ENCODE data around the gene MMP1. TPM values are rescaled to one million over a fixed set of nuclear protein-coding genes. Genes with fewer than 3 reads are reported as not detected.

Gene MMP1
- total and polyA plus RNA-seq, 11 donors = 0.14 to 2.5 (median 0.46) TPM; not detected in 6

GRCh38 chr11:102832612-102833011, 34.7 kb upstream of the MMP1 start:
- intact Hi-C loops (cut with DNase I) = no loop called here

GRCh38 chr11:102831489-102832440, 33.8 kb upstream of the MMP1 start:
- peaks cover 0 to 23% (median 7%) of the 10 kb centered on the region in 9 donors for H3K27me3 ChIP-seq
- DNase-seq (peak in 1 of 5 donors; percentile 22), ATAC-seq (no peak)
- no peaks in the 10 kb centered on the region for H3K9me3 ChIP-seq
- 41 to 53% (median 46%) methylated on average over 38 of the region's 38 CpGs for WGBS, 4 donors
- H3K4me3 ChIP-seq = no peak overlapping the region
- no peaks in the 10 kb centered on the region for H3K4me1 ChIP-seq
- TF ChIP-seq POLR2A (IDR thresholded peaks at IDR 0.05) = no peak
- peak in 8 of 12 donors; percentile 12 to 34 (median 19) for TF ChIP-seq CTCF (IDR thresholded peaks at IDR 0.05)
- peak overlapping the region in 1 of 12 donors; percentile 11 for H3K27ac ChIP-seq
- no peaks in the 10 kb centered on the region for H3K36me3 ChIP-seq
- intact Hi-C loops (cut with DNase I) = no loop called here

More at GRCh38 chr11:102832612-102833011, 34.7 kb upstream of the MMP1 start:
- Histone ChIP-seq H3K27me3 (peaks cover 0 to 23% (median 7%) of the 10 kb centered on the region in 9 donors), H3K27ac (no peak overlapping the region), H3K4me3 (no peak overlapping the region), H3K9me3 (no peaks in the 10 kb centered on the region), H3K4me1 (no peaks in the 10 kb centered on the region), H3K36me3 (no peaks in the 10 kb centered on the region)
- no peak for ATAC-seq
- DNase-seq = no peak
- 93 to 96% (median 94%) methylated on average over 7 of the region's 7 CpGs for WGBS, 4 donors
- no peak for TF ChIP-seq POLR2A (IDR thresholded peaks at IDR 0.05)
- no peak for TF ChIP-seq CTCF (IDR thresholded peaks at IDR 0.05)

- DNase-seq (no peak), ATAC-seq (no peak)
- WGBS, 4 donors = 55 to 65% (median 58%) methylated on average over 2 of the region's 2 CpGs
- no peak overlapping the region for H3K27ac ChIP-seq
- TF ChIP-seq POLR2A (IDR thresholded peaks at IDR 0.05) (no peak), CTCF (IDR thresholded peaks at IDR 0.05) (no peak)
- no peaks in the 10 kb centered on the region for H3K36me3 ChIP-seq
- no peaks in the 10 kb centered on the region for H3K4me1 ChIP-seq
- H3K27me3 ChIP-seq = peaks cover 0 to 26% (median 7%) of the 10 kb centered on the region in 9 donors
- no peaks in the 10 kb centered on the region for H3K9me3 ChIP-seq
- no peak overlapping the region for H3K4me3 ChIP-seq
- intact Hi-C loops (cut with DNase I) = no loop called here
Observed at GRCh38 chr11:102831128-102831488, 33.1 kb upstream of the MMP1 start.

GRCh38 chr11:102830001-102830727, 32.2 kb upstream of the MMP1 start:
- no peak for TF ChIP-seq CTCF (IDR thresholded peaks at IDR 0.05)
- no peak for TF ChIP-seq POLR2A (IDR thresholded peaks at IDR 0.05)
- DNase-seq (no peak), ATAC-seq (no peak)
- H3K4me1 ChIP-seq = no peaks in the 10 kb centered on the region
- WGBS, 4 donors = 74 to 82% (median 78%) methylated on average over 5 of the region's 5 CpGs
- H3K27me3 ChIP-seq = peaks cover 0 to 26% (median 7%) of the 10 kb centered on the region in 9 donors
- no peaks in the 10 kb centered on the region for H3K9me3 ChIP-seq
- no peak overlapping the region for H3K27ac ChIP-seq
- intact Hi-C loops (cut with DNase I) = no loop called here
- H3K36me3 ChIP-seq = no peaks in the 10 kb centered on the region
- H3K4me3 ChIP-seq = no peak overlapping the region
